ENCODE results near the gene TMC6.

GRCh38 chr17:78117027-78117981 lies 11.3 kb downstream of the TMC6 start:
- TF ChIP-seq, protein P1, sequence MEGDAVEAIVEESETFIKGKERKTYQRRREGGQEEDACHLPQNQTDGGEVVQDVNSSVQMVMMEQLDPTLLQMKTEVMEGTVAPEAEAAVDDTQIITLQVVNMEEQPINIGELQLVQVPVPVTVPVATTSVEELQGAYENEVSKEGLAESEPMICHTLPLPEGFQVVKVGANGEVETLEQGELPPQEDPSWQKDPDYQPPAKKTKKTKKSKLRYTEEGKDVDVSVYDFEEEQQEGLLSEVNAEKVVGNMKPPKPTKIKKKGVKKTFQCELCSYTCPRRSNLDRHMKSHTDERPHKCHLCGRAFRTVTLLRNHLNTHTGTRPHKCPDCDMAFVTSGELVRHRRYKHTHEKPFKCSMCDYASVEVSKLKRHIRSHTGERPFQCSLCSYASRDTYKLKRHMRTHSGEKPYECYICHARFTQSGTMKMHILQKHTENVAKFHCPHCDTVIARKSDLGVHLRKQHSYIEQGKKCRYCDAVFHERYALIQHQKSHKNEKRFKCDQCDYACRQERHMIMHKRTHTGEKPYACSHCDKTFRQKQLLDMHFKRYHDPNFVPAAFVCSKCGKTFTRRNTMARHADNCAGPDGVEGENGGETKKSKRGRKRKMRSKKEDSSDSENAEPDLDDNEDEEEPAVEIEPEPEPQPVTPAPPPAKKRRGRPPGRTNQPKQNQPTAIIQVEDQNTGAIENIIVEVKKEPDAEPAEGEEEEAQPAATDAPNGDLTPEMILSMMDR (IDR thresholded peaks at IDR 0.05; ENCODE audit: insufficient read depth, low read depth, low read length), result no peak
- TF ChIP-seq EZH2 (IDR thresholded peaks at IDR 0.05; ENCODE audit: insufficient read depth, low read length), result no peak

Data from astrocyte (in vitro differentiated cells and primary cell).